PFSK-1 (cell line): ENCODE data around the gene PRKAG2.

Source experiments
- SIN3A ChIP-seq: IDR thresholded peaks from 2 replicates; pipeline ENCODE4 v1.6.1; 2012; ENCODE audit warnings: mild to moderate bottlenecking, low read length, moderate library complexity, borderline replicate concordance; ENCODE audit not compliant: insufficient read depth
- TAF1 ChIP-seq: IDR thresholded peaks from 2 replicates; pipeline ENCODE4 v1.6.1; 2012; ENCODE audit warnings: low read length, control low read depth, borderline replicate concordance; ENCODE audit not compliant: insufficient read depth
- TF ChIP-seq, protein P1 (sequence below), 2 experiments: IDR thresholded peaks; 2 replicates each; pipeline versions ENCODE4 v1.6.1 to v1.8.0; 2011 to 2012; ENCODE audit warnings: low read depth in 2 of 2, low read length in 2 of 2, control low read depth in 1 of 2, inconsistent platforms in 1 of 2, mild to moderate bottlenecking in 1 of 2, moderate library complexity in 1 of 2; ENCODE audit not compliant: insufficient read depth in 1 of 2

DNA sequence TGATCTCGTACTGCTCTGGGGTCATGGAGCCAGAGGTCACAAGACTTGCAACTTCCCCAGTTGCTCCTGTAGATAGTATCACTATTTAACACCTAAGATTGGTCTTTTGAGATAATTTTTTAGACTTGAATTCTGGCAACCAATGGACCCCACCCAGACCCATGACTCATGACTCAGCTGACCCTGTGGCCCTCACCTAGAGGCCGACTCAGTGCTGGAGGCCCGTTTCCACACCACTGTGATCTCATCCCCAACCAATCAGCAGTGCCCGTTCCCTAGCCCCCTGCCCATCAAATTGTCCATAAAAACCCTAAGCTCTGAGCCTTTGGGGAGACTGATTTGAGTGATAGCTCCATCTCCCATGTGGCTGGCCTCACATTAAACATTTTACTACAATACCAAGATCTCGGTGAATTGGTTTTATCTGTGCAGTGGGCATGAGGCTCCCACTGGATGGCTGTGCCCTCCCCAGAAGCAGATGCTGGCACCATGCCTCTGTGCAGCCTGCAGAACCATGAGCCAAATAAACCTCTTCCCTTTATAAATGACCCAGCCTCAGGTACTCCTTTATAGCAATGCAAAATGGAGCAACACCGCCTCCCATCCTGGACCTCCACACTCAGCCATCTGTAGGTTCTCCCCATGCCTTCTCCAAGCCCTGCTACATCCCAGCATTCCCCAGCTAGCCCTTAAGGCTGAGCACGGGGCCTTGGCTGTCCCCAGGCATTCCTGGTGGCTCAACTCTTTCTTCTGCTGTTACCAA lies 98.8 kb downstream of the PRKAG2 start:
- TF ChIP-seq TAF1 (no peak), SIN3A (no peak)
- TF ChIP-seq, protein P1, sequence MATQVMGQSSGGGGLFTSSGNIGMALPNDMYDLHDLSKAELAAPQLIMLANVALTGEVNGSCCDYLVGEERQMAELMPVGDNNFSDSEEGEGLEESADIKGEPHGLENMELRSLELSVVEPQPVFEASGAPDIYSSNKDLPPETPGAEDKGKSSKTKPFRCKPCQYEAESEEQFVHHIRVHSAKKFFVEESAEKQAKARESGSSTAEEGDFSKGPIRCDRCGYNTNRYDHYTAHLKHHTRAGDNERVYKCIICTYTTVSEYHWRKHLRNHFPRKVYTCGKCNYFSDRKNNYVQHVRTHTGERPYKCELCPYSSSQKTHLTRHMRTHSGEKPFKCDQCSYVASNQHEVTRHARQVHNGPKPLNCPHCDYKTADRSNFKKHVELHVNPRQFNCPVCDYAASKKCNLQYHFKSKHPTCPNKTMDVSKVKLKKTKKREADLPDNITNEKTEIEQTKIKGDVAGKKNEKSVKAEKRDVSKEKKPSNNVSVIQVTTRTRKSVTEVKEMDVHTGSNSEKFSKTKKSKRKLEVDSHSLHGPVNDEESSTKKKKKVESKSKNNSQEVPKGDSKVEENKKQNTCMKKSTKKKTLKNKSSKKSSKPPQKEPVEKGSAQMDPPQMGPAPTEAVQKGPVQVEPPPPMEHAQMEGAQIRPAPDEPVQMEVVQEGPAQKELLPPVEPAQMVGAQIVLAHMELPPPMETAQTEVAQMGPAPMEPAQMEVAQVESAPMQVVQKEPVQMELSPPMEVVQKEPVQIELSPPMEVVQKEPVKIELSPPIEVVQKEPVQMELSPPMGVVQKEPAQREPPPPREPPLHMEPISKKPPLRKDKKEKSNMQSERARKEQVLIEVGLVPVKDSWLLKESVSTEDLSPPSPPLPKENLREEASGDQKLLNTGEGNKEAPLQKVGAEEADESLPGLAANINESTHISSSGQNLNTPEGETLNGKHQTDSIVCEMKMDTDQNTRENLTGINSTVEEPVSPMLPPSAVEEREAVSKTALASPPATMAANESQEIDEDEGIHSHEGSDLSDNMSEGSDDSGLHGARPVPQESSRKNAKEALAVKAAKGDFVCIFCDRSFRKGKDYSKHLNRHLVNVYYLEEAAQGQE (IDR thresholded peaks at IDR 0.05; ENCODE audit: insufficient read depth in 1 of 2, low read depth in 2 of 2, low read length in 2 of 2), result no peak
